ENCODE data around the gene CDH13.

GRCh38 chr16:83737729-83738354 is 1111.1 kb downstream of the CDH13 start:
- no peak for TF ChIP-seq ISL1 (CRISPR knock-in tag; IDR thresholded peaks at IDR 0.05)
- no peak for TF ChIP-seq TSHZ2 (CRISPR knock-in tag; IDR thresholded peaks at IDR 0.05)
- no peak for TF ChIP-seq ARNTL (CRISPR knock-in tag; IDR thresholded peaks at IDR 0.05; ENCODE audit: borderline replicate concordance, low read depth)

Measured in SK-N-SH treated with all-trans-retinoic acid at 6 μM for 48 hours (cell line).